HG03571 (cell line): ENCODE results near the gene CLTA.
A peak's percentile ranks its signal among the peaks of the same experiment; 100 is the strongest.
"Not testable (repeated sequence)": the region's sequence is repeated elsewhere in the genome, so short reads cannot be mapped to it uniquely, and the experiment has no call there.

Source experiments
- ATAC-seq: cut with Tn5 transposase; IDR thresholded peaks from one replicate; pipeline ENCODE4 v1.9.1; 2021; ENCODE audit not compliant: unreplicated experiment

The CLTA gene

GRCh38 chr9:36237230-36237629, 46.5 kb downstream of the CLTA start:
- no peak for ATAC-seq

GRCh38 chr9:36239205-36239604, 48.5 kb downstream of the CLTA start:
- not testable (repeated sequence) for ATAC-seq

- not testable (repeated sequence) for ATAC-seq
Measured at GRCh38 chr9:36239675-36240074, 49.0 kb downstream of the CLTA start.

GRCh38 chr9:36245906-36246305, 55.2 kb downstream of the CLTA start:
- no peak for ATAC-seq

- no peak for ATAC-seq
Measured at GRCh38 chr9:36247356-36247755, 56.6 kb downstream of the CLTA start.

- ATAC-seq, result not testable (repeated sequence)
Measured at GRCh38 chr9:36248061-36248460, 57.3 kb downstream of the CLTA start.

GRCh38 chr9:36249189-36249588, 58.5 kb downstream of the CLTA start:
- no peak for ATAC-seq

GRCh38 chr9:36250079-36250478, 59.4 kb downstream of the CLTA start:
- no peak for ATAC-seq

- ATAC-seq, result no peak
Measured at GRCh38 chr9:36251428-36251827, 60.7 kb downstream of the CLTA start.

GRCh38 chr9:36258208-36258995, 67.7 kb downstream of the CLTA start, which contains the start of gene GNE:
Gene GNE, minus strand, starts transcription at chr9:36258448. Its CDS starts 9,093 bp downstream, at chr9:36249355.
- ATAC-seq, result peak; percentile 84

- ATAC-seq, result no peak
Measured at GRCh38 chr9:36258996-36259533, 68.3 kb downstream of the CLTA start.
